Measurements from ENCODE around the gene ZBED1. TPM values are rescaled to one million over a fixed set of nuclear protein-coding genes. Genes with fewer than 3 reads are reported as not detected.
"Not testable (repeated sequence)": the region's sequence is repeated elsewhere in the genome, so short reads cannot be mapped to it uniquely, and the experiment has no call there.

ZBED1 gene
- total and polyA plus RNA-seq, 7 donors: 18.6 to 67.9 (median 37.6) TPM

DNA sequence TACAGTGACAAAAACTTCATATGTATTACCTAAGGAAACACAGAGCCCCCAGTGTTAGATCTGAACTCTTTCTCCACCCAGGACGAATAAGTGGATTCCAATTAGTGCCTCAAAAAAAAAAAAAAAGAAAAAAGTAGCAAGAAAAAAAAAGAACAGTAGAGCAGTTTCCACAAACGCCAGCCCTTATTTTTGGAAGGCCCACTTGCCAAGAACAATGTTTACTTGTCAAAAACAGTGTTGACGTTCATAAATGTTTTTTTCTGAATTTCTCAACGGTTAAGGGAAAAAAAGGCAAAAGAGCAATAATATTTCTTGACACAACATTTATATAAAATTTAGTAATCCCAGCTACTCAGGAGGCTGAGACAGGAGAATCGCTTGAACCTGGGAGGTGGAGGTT, 38.7 kb downstream of the ZBED1 start:
- no peak overlapping the region for H3K4me3 ChIP-seq
- ATAC-seq: no peak
- H3K36me3 ChIP-seq (ENCODE audit: insufficient read depth in 1 of 2, low read depth in 1 of 2): no peaks in the 10 kb centered on the region
- H3K27me3 ChIP-seq (ENCODE audit: insufficient read depth in 3 of 3, low read length in 2 of 3): no peaks in the 10 kb centered on the region
- WGBS, 3 donors: 57 to 64% (median 62%) methylated on average over 5 of the region's 5 CpGs
- no peaks in the 10 kb centered on the region for H3K9me3 ChIP-seq
- H3K27ac ChIP-seq: no peak overlapping the region
- no peaks in the 10 kb centered on the region for H3K4me1 ChIP-seq
- intact Hi-C loops (cut with DNase I): no loop called here
- DNase-seq: no peak
- no peak for TF ChIP-seq CTCF (IDR thresholded peaks at IDR 0.05)

DNA sequence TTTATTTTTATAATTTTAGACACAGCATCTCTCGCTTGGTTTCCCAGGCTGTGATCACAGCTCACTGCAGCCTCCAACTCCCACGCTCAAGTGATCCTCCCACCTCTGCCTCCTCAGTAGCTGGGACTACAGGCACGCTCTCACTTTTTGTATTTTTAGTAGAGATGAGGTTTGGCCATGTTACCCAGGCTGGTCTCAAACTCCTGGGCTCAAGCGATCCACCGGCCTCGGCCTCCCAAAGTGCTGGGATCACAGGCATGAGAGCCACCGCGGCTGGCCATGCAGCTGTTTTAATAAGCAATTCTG, 39.1 kb downstream of the ZBED1 start:
- ATAC-seq (no peak), DNase-seq (no peak)
- WGBS, 3 donors: 64 to 71% (median 68%) methylated on average over 8 of the region's 8 CpGs
- no peak overlapping the region for H3K27ac ChIP-seq
- H3K4me1 ChIP-seq: no peaks in the 10 kb centered on the region
- no peak for TF ChIP-seq CTCF (IDR thresholded peaks at IDR 0.05)
- no peak overlapping the region for H3K4me3 ChIP-seq
- no peaks in the 10 kb centered on the region for H3K27me3 ChIP-seq (ENCODE audit: insufficient read depth in 3 of 3, low read length in 2 of 3)
- H3K9me3 ChIP-seq: no peaks in the 10 kb centered on the region
- intact Hi-C loops (cut with DNase I): no loop called here
- no peaks in the 10 kb centered on the region for H3K36me3 ChIP-seq (ENCODE audit: insufficient read depth in 1 of 2, low read depth in 1 of 2)

DNA sequence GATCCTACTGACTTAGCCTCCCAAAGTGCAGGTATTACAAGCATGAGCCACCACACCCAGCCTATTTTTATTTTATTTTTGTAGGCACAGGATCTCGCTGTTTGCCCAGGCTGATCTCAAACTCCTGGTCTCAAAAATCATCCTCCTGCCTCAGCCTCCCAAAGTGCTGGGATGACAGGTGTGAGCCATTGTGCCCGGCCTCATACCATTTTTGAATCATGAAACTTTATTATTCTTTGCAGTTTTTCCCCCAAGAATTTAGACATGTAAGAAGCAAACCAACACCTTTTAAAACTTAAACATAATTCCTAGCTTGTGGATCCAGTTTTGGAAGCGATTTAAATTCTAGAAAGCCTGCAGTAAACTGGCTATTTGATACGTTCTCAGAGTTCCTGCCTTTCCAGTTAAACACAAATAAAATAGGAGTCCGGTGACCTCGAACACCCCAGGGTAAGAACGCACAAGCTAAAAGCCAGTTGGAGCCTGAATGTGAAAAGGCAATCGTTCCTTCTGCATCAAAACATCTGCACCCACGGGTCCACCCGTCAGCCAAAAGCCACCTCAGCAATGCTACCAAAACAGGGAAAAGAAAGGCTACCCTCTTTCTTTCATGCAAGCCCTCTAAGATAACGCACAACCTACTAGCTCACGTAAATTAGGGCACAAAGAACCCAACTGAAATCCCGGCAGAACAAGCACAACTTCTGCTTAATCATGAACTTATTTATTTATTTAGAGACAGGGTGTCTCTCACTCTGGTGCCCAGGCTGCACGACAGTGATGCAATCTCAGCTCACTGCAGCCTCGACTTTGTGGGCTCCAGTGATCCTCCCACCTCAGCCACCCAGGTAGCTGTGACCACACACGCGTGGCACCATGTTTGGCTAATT, 39.7 kb downstream of the ZBED1 start:
- H3K27me3 ChIP-seq (ENCODE audit: insufficient read depth in 3 of 3, low read length in 2 of 3); H3K36me3 ChIP-seq (ENCODE audit: insufficient read depth in 1 of 2, low read depth in 1 of 2); H3K4me3 ChIP-seq; H3K27ac ChIP-seq; H3K4me1 ChIP-seq; DNase-seq; intact Hi-C loops (cut with DNase I); ATAC-seq; H3K9me3 ChIP-seq: not testable (repeated sequence)
- 68 to 77% (median 71%) methylated on average over 16 to 17 of the region's 17 CpGs for WGBS, 3 donors

DNA sequence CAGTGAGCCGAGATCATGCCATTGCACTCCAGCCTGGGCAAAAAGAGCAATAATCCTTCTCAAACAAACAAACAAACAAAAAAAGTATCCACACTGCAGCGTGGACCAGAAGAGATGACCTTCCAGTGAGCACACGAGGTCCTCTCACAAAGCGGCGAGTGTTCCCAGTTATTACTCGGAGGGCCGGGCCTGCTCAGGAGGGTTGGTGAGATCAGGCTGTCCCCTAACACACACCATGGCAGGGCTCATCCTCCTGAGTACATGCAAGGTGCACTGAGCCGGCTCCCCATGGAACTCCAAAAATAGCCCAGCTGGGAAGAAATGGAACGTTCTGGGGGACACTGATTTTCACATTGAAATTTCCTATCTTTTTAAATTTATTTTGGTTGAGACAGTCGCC, 40.7 kb downstream of the ZBED1 start:
- DNase-seq; H3K36me3 ChIP-seq (ENCODE audit: insufficient read depth in 1 of 2, low read depth in 1 of 2); H3K4me1 ChIP-seq; intact Hi-C loops (cut with DNase I); H3K9me3 ChIP-seq; H3K27ac ChIP-seq; H3K4me3 ChIP-seq; ATAC-seq; H3K27me3 ChIP-seq (ENCODE audit: insufficient read depth in 3 of 3, low read length in 2 of 3): not testable (repeated sequence)
- WGBS, 3 donors: 73 to 93% (median 85%) methylated on average over 10 of the region's 10 CpGs

- TF ChIP-seq CTCF (IDR thresholded peaks at IDR 0.05): no peak
- ATAC-seq: no peak
- H3K27ac ChIP-seq: no peak overlapping the region
- H3K4me1 ChIP-seq: no peaks in the 10 kb centered on the region
- H3K4me3 ChIP-seq: no peak overlapping the region
- intact Hi-C loops (cut with DNase I): no loop called here
- DNase-seq: no peak
- no peaks in the 10 kb centered on the region for H3K9me3 ChIP-seq
- WGBS, 3 donors: 88 to 98% (median 91%) methylated on average over 6 of the region's 6 CpGs
- no peaks in the 10 kb centered on the region for H3K36me3 ChIP-seq (ENCODE audit: insufficient read depth in 1 of 2, low read depth in 1 of 2)
- no peaks in the 10 kb centered on the region for H3K27me3 ChIP-seq (ENCODE audit: insufficient read depth in 3 of 3, low read length in 2 of 3)
Observed at GRCh38 chrX:2458309-2458708, 42.5 kb downstream of the ZBED1 start.

All from psoas muscle (tissue), 8 donors.